ENCODE results near the gene EPC2.

The EPC2 gene

GRCh38 chr2:148643998-148644882 is at the start of gene EPC2:
EPC2 (plus strand) TSS chr2:148644751; CDS start chr2:148645018, 267 bp downstream.
- DNase-seq (ENCODE audit: extremely low read depth in 1 of 2, low read depth in 1 of 2): peak; percentile 70 to 78

GRCh38 chr2:148596018-148596417 is 48.5 kb upstream of the EPC2 start:
- no peak for DNase-seq (ENCODE audit: extremely low read depth in 1 of 2, low read depth in 1 of 2)

GRCh38 chr2:148599109-148599991 is 45.2 kb upstream of the EPC2 start:
- DNase-seq (ENCODE audit: extremely low read depth in 1 of 2, low read depth in 1 of 2): no peak

- DNase-seq (ENCODE audit: extremely low read depth in 1 of 2, low read depth in 1 of 2): peak in 1 of 2 donors; percentile 28
Observed at GRCh38 chr2:148602885-148603561, 41.5 kb upstream of the EPC2 start.

- DNase-seq (ENCODE audit: extremely low read depth in 1 of 2, low read depth in 1 of 2): peak in 1 of 2 donors; percentile 20
Observed at GRCh38 chr2:148603562-148603920, 41.0 kb upstream of the EPC2 start.

- no peak for DNase-seq (ENCODE audit: extremely low read depth in 1 of 2, low read depth in 1 of 2)
Observed at GRCh38 chr2:148604927-148605326, 39.6 kb upstream of the EPC2 start.

- no peak for DNase-seq (ENCODE audit: extremely low read depth in 1 of 2, low read depth in 1 of 2)
Observed at GRCh38 chr2:148607566-148607965, 37.0 kb upstream of the EPC2 start.

GRCh38 chr2:148613231-148614013 is 31.1 kb upstream of the EPC2 start:
- no peak for DNase-seq (ENCODE audit: extremely low read depth in 1 of 2, low read depth in 1 of 2)

GRCh38 chr2:148614014-148614321 is 30.6 kb upstream of the EPC2 start:
- DNase-seq (ENCODE audit: extremely low read depth in 1 of 2, low read depth in 1 of 2): no peak

- DNase-seq (ENCODE audit: extremely low read depth in 1 of 2, low read depth in 1 of 2): no peak
Observed at GRCh38 chr2:148614322-148615049, 30.1 kb upstream of the EPC2 start.

GRCh38 chr2:148615381-148615841 is 29.1 kb upstream of the EPC2 start:
- DNase-seq (ENCODE audit: extremely low read depth in 1 of 2, low read depth in 1 of 2): no peak

GRCh38 chr2:148616662-148617061 is 27.9 kb upstream of the EPC2 start:
- DNase-seq (ENCODE audit: extremely low read depth in 1 of 2, low read depth in 1 of 2): no peak

GRCh38 chr2:148617219-148617618 is 27.3 kb upstream of the EPC2 start:
- no peak for DNase-seq (ENCODE audit: extremely low read depth in 1 of 2, low read depth in 1 of 2)

- no peak for DNase-seq (ENCODE audit: extremely low read depth in 1 of 2, low read depth in 1 of 2)
Observed at GRCh38 chr2:148619560-148620195, 24.9 kb upstream of the EPC2 start.

GRCh38 chr2:148622366-148622765 is 22.2 kb upstream of the EPC2 start:
- DNase-seq (ENCODE audit: extremely low read depth in 1 of 2, low read depth in 1 of 2): no peak

- no peak for DNase-seq (ENCODE audit: extremely low read depth in 1 of 2, low read depth in 1 of 2)
Observed at GRCh38 chr2:148623086-148623485, 21.5 kb upstream of the EPC2 start.

- DNase-seq (ENCODE audit: extremely low read depth in 1 of 2, low read depth in 1 of 2): no peak
Observed at GRCh38 chr2:148627224-148627623, 17.3 kb upstream of the EPC2 start.

GRCh38 chr2:148634749-148635148 is 9.8 kb upstream of the EPC2 start:
- no peak for DNase-seq (ENCODE audit: extremely low read depth in 1 of 2, low read depth in 1 of 2)

GRCh38 chr2:148638543-148638942 is 6.0 kb upstream of the EPC2 start:
- DNase-seq (ENCODE audit: extremely low read depth in 1 of 2, low read depth in 1 of 2): no peak

All from stimulated activated CD8-positive, alpha-beta memory T cell treated with anti-CD3 and anti-CD28 coated beads, Interleukin-7, amount 100 ng/mL, for 48 hours (primary cell).